ENCODE data around the gene RNF166. TPM values are rescaled to one million over a fixed set of nuclear protein-coding genes. Genes with fewer than 3 reads are reported as not detected.

The RNF166 gene
- polyA plus RNA-seq, 1 donor, result 16.0 TPM

DNA sequence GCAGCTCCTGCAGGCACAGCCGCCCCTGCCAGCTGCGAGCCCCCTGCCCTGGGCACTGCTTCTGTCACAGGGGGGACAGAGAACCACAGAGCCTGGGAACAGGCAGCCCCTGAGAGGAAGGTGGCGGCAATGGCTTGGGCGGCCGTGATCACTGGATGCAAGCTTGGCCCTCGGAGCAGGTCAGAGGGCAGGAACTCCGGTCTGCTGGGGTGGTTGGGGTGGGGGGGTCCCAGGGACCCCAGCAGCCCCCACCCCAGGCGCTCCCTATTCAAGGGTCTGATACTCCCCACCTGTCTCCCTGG, 53.5 kb downstream of the RNF166 start:
- no peak for DNase-seq (ENCODE audit: low read depth)

- DNase-seq (ENCODE audit: low read depth), result no peak
Observed at GRCh38 chr16:88651989-88652761, 54.0 kb downstream of the RNF166 start.

GRCh38 chr16:88651276-88651988, 54.8 kb downstream of the RNF166 start:
- no peak for DNase-seq (ENCODE audit: low read depth)

- no peak for DNase-seq (ENCODE audit: low read depth)
Observed at GRCh38 chr16:88650749-88651275, 55.4 kb downstream of the RNF166 start, which contains the start of gene CYBA. Gene CYBA (minus strand): TSS chr16:88651053. CDS start chr16:88651013, 40 bp downstream.

- DNase-seq (ENCODE audit: low read depth), result no peak
Observed at GRCh38 chr16:88649924-88650748, 56.1 kb downstream of the RNF166 start.

- DNase-seq (ENCODE audit: low read depth), result no peak
Observed at GRCh38 chr16:88649195-88649923, 56.8 kb downstream of the RNF166 start.

DNA sequence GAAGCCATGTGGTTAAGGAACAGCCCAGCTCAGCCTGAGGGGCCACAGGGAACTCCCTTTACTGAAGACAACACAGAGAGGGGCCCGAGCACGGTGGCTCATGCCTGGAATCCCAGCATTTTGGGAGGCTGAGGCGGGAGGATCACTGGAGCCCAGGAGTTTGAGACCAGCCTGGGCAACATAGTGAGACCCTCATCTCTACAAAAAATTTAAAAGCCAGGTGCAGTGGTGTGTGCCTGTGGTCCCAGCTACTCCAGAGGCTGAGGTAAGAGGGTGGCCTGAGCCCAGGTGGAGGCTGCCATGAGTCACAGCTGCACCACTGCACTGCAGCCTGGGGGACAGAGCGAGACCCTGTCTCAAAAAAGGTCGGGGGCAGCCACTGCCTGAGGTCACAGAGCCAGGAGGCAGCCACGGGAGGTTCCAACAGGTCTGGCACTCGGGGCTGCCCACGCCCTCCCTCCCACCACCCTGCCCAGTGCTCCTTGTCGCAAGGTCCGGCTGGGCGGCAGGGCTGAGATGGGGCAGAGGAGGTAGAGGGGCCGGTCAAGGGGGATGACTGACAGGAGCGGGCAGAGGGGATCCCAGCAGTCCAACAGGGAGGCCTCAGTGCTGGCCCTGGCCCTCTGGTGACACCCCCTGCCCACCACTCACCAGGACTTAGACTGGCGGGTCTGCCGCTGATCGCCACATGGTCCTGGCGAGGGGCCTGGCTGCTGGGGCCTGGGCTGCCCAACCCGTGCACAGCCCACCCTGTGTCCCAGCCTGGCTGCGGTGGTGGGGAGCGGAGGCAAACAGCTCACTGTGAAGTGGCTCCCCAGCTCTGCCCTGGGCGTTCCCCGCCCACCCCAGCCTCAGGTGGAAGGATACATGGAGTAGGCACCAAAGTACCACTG, 58.8 kb downstream of the RNF166 start:
- no peak for DNase-seq (ENCODE audit: low read depth)

Other genes starting within 250 kb of the RNF166 start
- 26.0 TPM for gene ZC3H18, start 136.0 kb downstream of the RNF166 start, polyA plus RNA-seq (ENCODE audit: insufficient read length)
- gene IL17C, start 67.8 kb downstream of the RNF166 start, polyA plus RNA-seq (ENCODE audit: insufficient read length), result not detected
- gene CYBA, start 55.4 kb downstream of the RNF166 start, polyA plus RNA-seq (ENCODE audit: insufficient read length), result 39.6 TPM
- 30.1 TPM for gene MVD, start 43.3 kb downstream of the RNF166 start, polyA plus RNA-seq (ENCODE audit: insufficient read length)
- 7.9 TPM for gene SNAI3, start 19.9 kb downstream of the RNF166 start, polyA plus RNA-seq (ENCODE audit: insufficient read length)
- 12.0 TPM for gene CTU2, start 95 bp upstream of the RNF166 start, polyA plus RNA-seq (ENCODE audit: insufficient read length)
- gene PIEZO1, start 78.8 kb upstream of the RNF166 start, polyA plus RNA-seq (ENCODE audit: insufficient read length), result 52.2 TPM
- gene CDT1, start 97.4 kb upstream of the RNF166 start, polyA plus RNA-seq (ENCODE audit: insufficient read length), result 5.6 TPM
- 54.2 TPM for gene APRT, start 105.5 kb upstream of the RNF166 start, polyA plus RNA-seq (ENCODE audit: insufficient read length)
- 17.1 TPM for gene GALNS, start 150.5 kb upstream of the RNF166 start, polyA plus RNA-seq (ENCODE audit: insufficient read length)
- gene TRAPPC2L, start 150.7 kb upstream of the RNF166 start, polyA plus RNA-seq (ENCODE audit: insufficient read length), result 52.2 TPM
- 0.11 TPM for gene PABPN1L, start 160.3 kb upstream of the RNF166 start, polyA plus RNA-seq (ENCODE audit: insufficient read length)